Urinary bladder (tissue), 4 donors: ENCODE data around the gene CILP2. TPM values are rescaled to one million over a fixed set of nuclear protein-coding genes. Genes with fewer than 3 reads are reported as not detected.

Experiments used
- DNase-seq: peaks from one replicate; pipeline ENCODE4 v3.0.0-alpha.2; 2015; ENCODE audit errors: extremely low spot score
- H3K27ac ChIP-seq: one replicate; pipeline ENCODE4 v1.5.1; 2013; ENCODE audit warnings: low read depth, mild to moderate bottlenecking, moderate library complexity
- H3K36me3 ChIP-seq: one replicate; pipeline ENCODE4 v1.6.1; 2013; ENCODE audit warnings: mild to moderate bottlenecking, moderate library complexity; ENCODE audit not compliant: insufficient read depth
- H3K4me1 ChIP-seq: one replicate; pipeline ENCODE4 v1.6.1; 2013; ENCODE audit warnings: mild to moderate bottlenecking, moderate library complexity; ENCODE audit not compliant: insufficient read depth
- H3K4me3 ChIP-seq: one replicate; pipeline ENCODE4 v1.5.1; 2013; ENCODE audit warnings: low read depth, low read length
- WGBS: extraction: QIAGEN DNeasy Blood & Tissue Kit; methylation state at CpG from one replicate; pipeline ENCODE4 v1.1.7; 2013; 5-methylcytosine and 5-hydroxymethylcytosine counted together
- polyA plus RNA-seq: library from polyadenylated mRNA; stranded (reverse); fragments of 200-250 nt; gene quantifications from one replicate; pipeline ENCODE4 v1.2.3, GENCODE V29; 2013
- total RNA-seq: library from RNA; depleted of rRNA; stranded (reverse); fragments of >200 nt; gene quantifications from one replicate; pipeline ENCODE4 v1.2.3, GENCODE V29; 2014
- donor health status: healthy with polysubstance abuse.
- donor health status: healthy.

The CILP2 gene
- total and polyA plus RNA-seq, 2 donors: 0.32 TPM

DNA sequence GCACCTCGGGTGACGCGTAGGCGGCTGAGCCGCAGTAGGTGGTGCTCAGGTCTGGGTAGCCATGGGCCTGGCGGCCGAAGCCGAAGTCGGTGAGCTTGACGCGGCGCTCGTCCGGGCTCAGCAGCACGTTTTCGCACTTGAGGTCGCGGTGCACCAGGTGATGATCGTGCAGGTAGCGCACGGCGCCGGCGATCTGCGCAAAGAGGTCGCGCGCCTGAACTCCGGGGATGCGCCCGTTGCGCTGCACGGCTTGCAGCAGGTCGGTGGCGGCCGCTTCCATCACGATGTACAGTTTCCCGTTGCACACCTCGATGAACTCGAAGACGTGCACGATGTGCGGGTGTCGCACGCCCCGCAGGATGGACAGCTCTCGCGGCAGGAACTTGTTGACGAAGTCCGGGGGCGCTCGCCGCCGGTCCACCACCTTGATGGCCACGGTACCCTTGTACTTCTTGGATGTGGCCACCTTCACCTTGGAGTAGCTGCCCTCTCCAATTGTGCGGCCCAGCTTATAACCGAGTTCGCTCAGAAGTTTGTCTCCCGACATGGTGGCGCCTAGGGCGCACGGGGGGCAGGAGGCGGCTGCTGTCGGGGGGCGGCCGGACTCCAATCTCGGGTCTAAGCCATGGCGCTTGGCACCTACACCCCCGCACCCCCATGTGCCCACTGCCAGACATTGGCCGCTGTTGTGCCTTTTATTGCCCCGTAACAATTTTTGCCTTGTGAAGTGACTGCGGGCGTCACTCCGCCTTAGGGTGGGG lies 23.0 kb upstream of the CILP2 start, which contains the start of gene TSSK6:
Gene TSSK6, minus strand, starts transcription at position 668 of the 761 bp plus-strand sequence. Its CDS starts 121 bp downstream, at position 547.
- 79% methylated on average over 74 of the region's 74 CpGs for WGBS
- peak within 1 kb of the TSS; percentile 53 for H3K27ac ChIP-seq
- DNase-seq: no peak
- peaks cover 6% of the 10 kb centered on the region for H3K4me1 ChIP-seq
- no peaks in the 10 kb centered on the region for H3K36me3 ChIP-seq
- H3K4me3 ChIP-seq: peak within 1 kb of the TSS; percentile 91

DNA sequence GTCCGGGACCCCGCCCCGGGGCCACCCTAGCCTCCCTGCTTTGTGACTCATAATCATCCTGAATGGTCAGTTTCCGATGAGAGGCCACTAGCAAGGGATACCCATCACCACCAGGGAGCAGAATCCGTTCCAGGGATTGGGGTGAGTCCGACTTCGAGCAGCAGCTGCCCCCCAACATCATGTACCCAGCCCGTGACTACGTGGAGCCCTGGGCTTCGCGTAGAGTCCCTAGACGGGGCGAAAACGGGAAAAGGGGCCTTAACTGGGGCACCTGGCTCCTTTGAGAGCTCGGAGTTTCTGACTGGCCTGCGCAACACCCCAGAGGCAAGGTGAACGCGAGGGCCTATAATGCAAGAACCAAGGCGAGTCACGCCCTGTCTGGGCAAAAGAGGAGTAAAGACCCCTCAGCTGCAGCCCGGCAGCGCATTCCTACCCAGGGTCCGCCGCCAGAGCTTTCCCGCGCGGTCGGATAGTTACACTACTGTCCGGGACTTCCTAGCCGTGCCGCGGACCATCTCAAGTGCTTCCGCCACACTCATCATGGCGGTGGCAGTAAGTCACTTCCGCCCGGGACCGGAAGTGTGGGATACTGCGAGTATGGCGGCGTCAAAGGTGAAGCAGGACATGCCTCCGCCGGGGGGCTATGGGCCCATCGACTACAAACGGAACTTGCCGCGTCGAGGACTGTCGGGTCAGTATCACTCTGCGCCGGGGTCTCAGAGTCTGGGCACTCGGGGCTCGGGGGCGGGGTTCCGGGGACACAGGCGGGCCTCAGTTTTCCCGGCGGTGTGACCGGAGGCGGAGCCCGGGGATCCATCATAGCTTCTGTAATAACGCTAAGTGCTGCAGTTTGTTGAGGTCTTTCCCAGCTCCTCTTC lies 22.2 kb upstream of the CILP2 start, which contains the start of gene NDUFA13:
Gene NDUFA13, plus strand, starts transcription at position 584 of the 878 bp plus-strand sequence. Its CDS starts 14 bp downstream, at position 598.
- peak within 1 kb of the TSS; percentile 53 for H3K27ac ChIP-seq
- peak within 1 kb of the TSS; percentile 91 for H3K4me3 ChIP-seq
- H3K4me1 ChIP-seq: peaks cover 6% of the 10 kb centered on the region
- 5% methylated on average over 61 of the region's 61 CpGs for WGBS
- peak; percentile 84 for DNase-seq
- no peaks in the 10 kb centered on the region for H3K36me3 ChIP-seq

DNA sequence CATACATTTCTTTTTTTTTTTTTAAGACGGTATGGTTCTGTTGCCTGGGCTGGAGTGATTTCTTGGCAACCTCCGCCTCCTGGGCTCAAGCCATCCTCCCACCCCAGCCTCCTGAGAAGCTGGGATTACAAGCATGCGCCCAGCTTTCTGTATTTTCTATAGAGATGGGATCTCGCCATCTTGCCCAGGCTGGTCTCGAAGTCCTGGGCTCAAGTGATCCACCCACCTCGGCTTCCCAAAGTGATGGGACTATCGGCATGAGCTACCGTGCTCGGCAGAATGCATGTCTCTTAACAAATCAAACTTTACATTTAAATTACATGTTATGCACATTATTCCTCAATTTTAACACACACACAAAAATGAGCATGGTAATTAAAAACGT lies 20.8 kb upstream of the CILP2 start:
- WGBS: 88% methylated on average over 10 of the region's 10 CpGs
- Histone ChIP-seq H3K4me1 (peaks cover 6% of the 10 kb centered on the region), H3K4me3 (peak overlapping the region; percentile 91), H3K36me3 (no peaks in the 10 kb centered on the region), H3K27ac (no peak overlapping the region)
- DNase-seq: no peak

GRCh38 chr19:19520989-19521388 lies 17.1 kb upstream of the CILP2 start:
- 80% methylated on average over 6 of the region's 6 CpGs for WGBS
- Histone ChIP-seq H3K36me3 (no peaks in the 10 kb centered on the region), H3K4me3 (no peak overlapping the region), H3K27ac (no peak overlapping the region), H3K4me1 (peaks cover 2% of the 10 kb centered on the region)
- DNase-seq: no peak

DNA sequence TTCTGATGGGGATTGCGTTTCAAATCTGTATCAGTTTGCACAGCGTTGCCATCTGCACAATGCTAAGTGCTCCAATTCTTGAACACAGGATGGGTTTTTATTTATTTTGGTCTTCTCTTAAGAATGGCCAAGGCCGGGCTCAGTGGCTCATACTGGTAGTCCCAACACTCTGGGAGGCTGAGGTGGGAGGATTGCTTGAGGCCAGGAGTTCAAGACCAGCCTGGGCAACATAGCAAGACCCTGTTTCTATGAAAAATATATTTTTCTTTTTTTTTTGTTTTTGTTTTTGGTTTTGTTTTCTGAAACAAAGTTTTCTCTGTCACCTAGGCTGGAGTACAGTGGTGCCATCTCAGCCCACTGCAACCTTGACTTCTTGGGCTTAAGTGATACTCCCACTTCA lies 14.9 kb upstream of the CILP2 start:
- no peak overlapping the region for H3K27ac ChIP-seq
- H3K4me3 ChIP-seq: no peak overlapping the region
- WGBS: 91% methylated on average over 3 of the region's 3 CpGs
- DNase-seq: no peak
- H3K36me3 ChIP-seq: no peaks in the 10 kb centered on the region
- no peaks in the 10 kb centered on the region for H3K4me1 ChIP-seq

- 92% methylated on average over 7 of the region's 7 CpGs for WGBS
- Histone ChIP-seq H3K36me3 (no peaks in the 10 kb centered on the region), H3K4me3 (no peak overlapping the region), H3K27ac (no peak overlapping the region), H3K4me1 (no peaks in the 10 kb centered on the region)
- DNase-seq: no peak
These were observed 14.0 kb upstream of the CILP2 start for GRCh38 chr19:19524053-19524452.

GRCh38 chr19:19525611-19526380 lies 12.3 kb upstream of the CILP2 start:
- DNase-seq: no peak
- no peaks in the 10 kb centered on the region for H3K36me3 ChIP-seq
- H3K4me1 ChIP-seq: no peaks in the 10 kb centered on the region
- WGBS: 88% methylated on average over 23 of the region's 23 CpGs
- no peak overlapping the region for H3K27ac ChIP-seq
- H3K4me3 ChIP-seq: no peak overlapping the region

DNA sequence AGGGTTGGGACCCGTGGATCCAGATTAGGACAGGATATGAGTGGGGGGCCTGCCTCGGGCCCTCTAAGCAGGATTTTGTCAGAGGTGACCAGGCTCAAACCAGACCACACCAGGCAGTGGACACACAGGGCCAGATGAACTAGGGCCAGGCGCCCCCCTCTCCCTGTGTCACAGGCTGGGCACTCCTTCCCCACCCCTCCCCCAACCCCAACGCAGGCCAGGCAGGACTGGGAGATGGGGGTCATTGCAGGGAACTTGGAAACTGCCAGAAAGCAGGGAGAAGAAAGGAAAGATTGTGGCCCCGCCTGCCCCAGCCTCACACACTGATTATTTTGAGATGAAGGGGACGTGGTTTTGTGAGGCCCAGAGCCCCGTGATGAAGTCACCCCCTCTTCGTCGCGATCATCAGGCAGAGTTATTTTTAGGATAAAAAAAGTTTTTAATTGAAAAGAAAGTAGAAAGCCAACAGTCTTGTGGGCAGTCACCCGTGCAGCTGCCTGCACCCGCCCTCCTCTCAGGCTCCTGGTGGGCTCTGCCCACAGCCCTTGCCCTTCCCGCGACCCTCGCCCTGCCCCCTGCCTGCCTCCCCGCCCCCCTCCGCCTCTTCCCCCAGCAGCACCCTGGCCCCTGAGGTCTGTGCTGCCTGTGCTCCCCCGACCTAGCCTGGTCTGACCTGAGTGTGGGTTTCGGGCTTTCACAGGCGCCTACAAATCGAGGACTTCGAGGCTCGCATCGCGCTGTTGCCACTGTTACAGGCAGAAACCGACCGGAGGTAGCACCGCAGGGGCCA lies 11.3 kb upstream of the CILP2 start:
- no peak for DNase-seq
- Histone ChIP-seq H3K36me3 (no peaks in the 10 kb centered on the region), H3K4me3 (no peak overlapping the region), H3K4me1 (no peaks in the 10 kb centered on the region), H3K27ac (no peak overlapping the region)
- 78% methylated on average over 28 of the region's 28 CpGs for WGBS

DNA sequence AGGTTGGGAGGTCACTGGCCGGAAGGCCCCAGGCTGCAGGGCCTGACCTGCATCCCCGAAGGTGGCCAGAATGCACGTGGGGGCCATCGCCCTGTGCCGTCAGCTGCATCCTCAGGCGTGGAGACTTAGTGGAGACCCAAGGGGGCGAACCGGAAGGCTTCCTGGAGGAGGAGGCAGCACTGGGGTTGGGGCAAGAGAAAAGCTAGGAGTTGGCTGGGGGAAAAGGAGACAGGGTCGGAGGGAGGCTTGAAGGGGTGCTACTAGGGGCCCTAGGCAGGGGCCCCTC lies 10.8 kb upstream of the CILP2 start:
- 94% methylated on average over 9 of the region's 9 CpGs for WGBS
- Histone ChIP-seq H3K4me1 (no peaks in the 10 kb centered on the region), H3K4me3 (no peak overlapping the region), H3K27ac (no peak overlapping the region), H3K36me3 (no peaks in the 10 kb centered on the region)
- DNase-seq: no peak

DNA sequence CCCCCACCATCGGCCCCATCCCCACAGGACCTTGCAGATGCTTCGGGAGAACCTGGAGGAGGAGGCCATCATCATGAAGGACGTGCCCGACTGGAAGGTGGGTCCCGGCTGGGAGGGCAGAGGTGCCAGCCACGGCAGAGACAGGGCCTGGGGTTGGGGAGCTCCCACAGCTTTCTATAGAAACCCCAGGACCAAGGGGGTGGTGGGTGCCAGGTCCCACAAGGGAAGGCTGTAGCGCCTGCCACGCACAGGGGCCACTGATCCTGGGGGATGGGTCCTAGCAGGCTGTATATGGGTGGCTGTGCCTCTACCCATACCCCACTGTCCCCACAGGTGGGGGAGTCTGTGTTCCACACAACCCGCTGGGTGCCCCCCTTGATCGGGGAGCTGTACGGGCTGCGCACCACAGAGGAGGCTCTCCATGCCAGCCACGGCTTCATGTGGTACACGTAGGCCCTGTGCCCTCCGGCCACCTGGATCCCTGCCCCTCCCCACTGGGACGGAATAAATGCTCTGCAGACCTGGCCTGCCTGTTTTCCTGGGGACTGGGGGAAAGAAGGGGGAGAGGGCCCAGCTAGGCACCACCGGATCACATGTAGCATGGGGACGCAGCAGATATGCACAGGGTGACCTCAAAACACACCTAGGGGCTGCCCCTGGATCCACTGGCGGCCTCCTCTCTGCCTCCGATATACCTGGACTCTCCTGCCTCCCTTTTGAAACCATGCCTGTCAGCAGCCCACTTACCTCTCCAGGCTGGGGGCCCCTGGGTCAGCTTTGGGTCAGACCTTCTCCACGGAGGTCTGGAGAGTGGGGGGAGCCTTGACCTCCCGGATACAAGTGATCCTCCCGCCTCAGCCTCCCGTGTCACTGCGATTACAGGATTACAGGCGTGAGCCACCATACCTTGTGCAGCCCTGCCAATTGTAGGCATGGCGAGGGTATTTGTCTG lies 10.1 kb upstream of the CILP2 start:
- H3K4me3 ChIP-seq: no peak overlapping the region
- DNase-seq: no peak
- H3K4me1 ChIP-seq: no peaks in the 10 kb centered on the region
- H3K36me3 ChIP-seq: no peaks in the 10 kb centered on the region
- WGBS: 89% methylated on average over 27 of the region's 27 CpGs
- H3K27ac ChIP-seq: no peak overlapping the region

GRCh38 chr19:19528721-19529490 lies 9.2 kb upstream of the CILP2 start, which contains the start of gene YJEFN3:
Gene YJEFN3 (plus strand): TSS chr19:19528911. CDS start chr19:19528933, 22 bp downstream.
- DNase-seq: no peak
- 30% methylated on average over 50 of the region's 50 CpGs for WGBS
- H3K4me3 ChIP-seq: no peak within 1 kb of the TSS
- H3K36me3 ChIP-seq: no peaks in the 10 kb centered on the region
- no peak within 1 kb of the TSS for H3K27ac ChIP-seq
- no peaks in the 10 kb centered on the region for H3K4me1 ChIP-seq
